SK-N-SH (cell line): ENCODE measurements around the gene FAM107B. TPM values are rescaled to one million over a fixed set of nuclear protein-coding genes. Genes with fewer than 3 reads are reported as not detected.
A peak's percentile ranks its signal among the peaks of the same experiment; 100 is the strongest.

Source experiments
- CTCF ChIA-PET: fragments of 300-600, 350-600 bp; formaldehyde crosslinking; extraction: SDS; loops from one replicate; lab custom pipeline; 2021; lab: Yijun Ruan, JAX
- POLR2A ChIA-PET: fragments of 350-600 bp; sonication (Branson Sonifier 250); formaldehyde crosslinking; extraction: SDS; loops from one replicate; lab custom pipeline; 2020; ENCODE audit warnings: antibody characterized with exemption, inconsistent platforms; lab: Yijun Ruan, JAX
- DNase-seq: peaks from one replicate; pipeline ENCODE4 v3.0.0; 2012
- H2AFZ ChIP-seq: fragments of 200-600 bp; sonication (generic); 2 replicates; pipeline ENCODE4 v1.8.1; 2016; ENCODE audit warnings: antibody characterized with exemption, mild to moderate bottlenecking, low read depth
- H3F3A ChIP-seq: fragments of 200-600 bp; sonication (generic); replicated peaks from 2 replicates; pipeline ENCODE3; 2016; ENCODE audit warnings: antibody characterized with exemption, mild to moderate bottlenecking; ENCODE audit not compliant: insufficient read depth
- H3K27ac ChIP-seq, 2 experiments: fragments of 200-500 bp in 1 of 2; fragments of 200-600 bp in 1 of 2; sonication (Bioruptor generic) in 1 of 2; sonication (generic), shearing (Covaris generic) in 1 of 2; 2 replicates each; pipeline versions ENCODE4 v1.5.1 to v1.6.1; 2014 to 2016; ENCODE audit warnings: low read depth in 2 of 2, inconsistent platforms in 1 of 2, low read length in 1 of 2, mild to moderate bottlenecking in 1 of 2, mixed read lengths in 1 of 2
- H3K27me3 ChIP-seq: fragments of 200-600 bp; sonication (generic), shearing (Covaris generic); 2 replicates; pipeline ENCODE4 v1.6.1; 2016; ENCODE audit warnings: mixed run types; ENCODE audit not compliant: insufficient read depth
- H3K36me3 ChIP-seq, 2 experiments: fragments of 200-500 bp in 1 of 2; fragments of 200-600 bp in 1 of 2; sonication (Bioruptor generic) in 1 of 2; sonication (generic) in 1 of 2; replicated peaks in 1 of 2; 2 replicates each; pipeline versions ENCODE3 to v1.5.1; 2014 to 2016; ENCODE audit warnings: low read length in 1 of 2, mild to moderate bottlenecking in 1 of 2; ENCODE audit not compliant: insufficient read depth in 2 of 2, control insufficient read depth in 1 of 2
- H3K4me1 ChIP-seq, 2 experiments: fragments of 200-500 bp in 1 of 2; fragments of 200-600 bp in 1 of 2; sonication (Bioruptor generic) in 1 of 2; sonication (generic), shearing (Covaris generic) in 1 of 2; 2 replicates each; pipeline versions ENCODE4 v1.5.1 to v1.6.1; 2014 to 2016; ENCODE audit warnings: low read depth in 1 of 2, low read length in 1 of 2, mixed run types in 1 of 2; ENCODE audit not compliant: insufficient read depth in 2 of 2, control insufficient read depth in 1 of 2
- H3K4me2 ChIP-seq: fragments of 200-600 bp; sonication (generic), shearing (Covaris generic); 2 replicates; pipeline ENCODE4 v1.6.1; 2017; ENCODE audit warnings: mixed run types
- H3K4me3 ChIP-seq, 2 experiments: fragments of 200-500 bp in 1 of 2; fragments of 200-600 bp in 1 of 2; sonication (Bioruptor generic) in 1 of 2; sonication (generic), shearing (Covaris generic) in 1 of 2; 2 replicates each; pipeline versions ENCODE4 v1.5.1 to v1.8.1; 2014 to 2016; ENCODE audit warnings: low read depth in 2 of 2, inconsistent platforms in 1 of 2, low read length in 1 of 2, mild to moderate bottlenecking in 1 of 2, mixed read lengths in 1 of 2, moderate library complexity in 1 of 2
- H3K79me2 ChIP-seq: fragments of 200-600 bp; sonication (generic); 2 replicates; pipeline ENCODE4 v1.8.1; 2017; ENCODE audit warnings: mild to moderate bottlenecking; ENCODE audit not compliant: insufficient read depth
- H3K9ac ChIP-seq: fragments of 200-600 bp; sonication (generic); 2 replicates; pipeline ENCODE4 v1.6.1; 2017; ENCODE audit warnings: mixed run types
- H3K9me2 ChIP-seq: fragments of 200-600 bp; sonication (generic); 2 replicates; pipeline ENCODE4 v1.6.1; 2017; ENCODE audit warnings: mixed run types
- H3K9me3 ChIP-seq: fragments of 200-600 bp; sonication (generic); 2 replicates; pipeline ENCODE4 v1.6.1; 2017; ENCODE audit warnings: mixed run types, mild to moderate bottlenecking, moderate library complexity
- H4K20me1 ChIP-seq: fragments of 200-600 bp; sonication (generic); 2 replicates; pipeline ENCODE4 v1.6.1; 2017; ENCODE audit warnings: mild to moderate bottlenecking, mixed run types; ENCODE audit not compliant: insufficient read depth
- EP300 ChIP-seq, 2 experiments: IDR thresholded peaks; 2 replicates each; pipeline versions ENCODE4 v1.4.0 to v1.6.1; 2012; ENCODE audit warnings: borderline replicate concordance in 1 of 2, low read depth in 1 of 2, low read length in 1 of 2
- FOXM1 ChIP-seq: IDR thresholded peaks from 2 replicates; pipeline ENCODE4 v1.4.0; 2012; ENCODE audit warnings: low read depth, mild to moderate bottlenecking
- GABPA ChIP-seq: IDR thresholded peaks from 2 replicates; pipeline ENCODE4 v1.4.0; 2012; ENCODE audit warnings: low read depth, mild to moderate bottlenecking
- GATA2 ChIP-seq: sonication (generic); formaldehyde crosslinking; IDR thresholded peaks from 2 replicates; pipeline ENCODE4 v1.5.0; 2020; ENCODE audit warnings: mild to moderate bottlenecking, missing genetic modification reagents
- NFIC ChIP-seq: IDR thresholded peaks from 2 replicates; pipeline ENCODE4 v1.4.0; 2012; ENCODE audit warnings: borderline replicate concordance
- NRF1 ChIP-seq: IDR thresholded peaks from 2 replicates; pipeline ENCODE4 v1.6.1; 2012; ENCODE audit warnings: low read depth, mild to moderate bottlenecking, low read length
- RAD21 ChIP-seq: IDR thresholded peaks from 2 replicates; pipeline ENCODE4 v1.6.1; 2012; ENCODE audit warnings: mild to moderate bottlenecking, low read length
- RCOR1 ChIP-seq: fragments of 150-350 bp; IDR thresholded peaks from 2 replicates; pipeline ENCODE4 v1.6.1; 2017; ENCODE audit warnings: antibody characterized with exemption, low read length
- RXRA ChIP-seq: IDR thresholded peaks from 2 replicates; pipeline ENCODE4 v1.4.0; 2012; ENCODE audit warnings: low read depth, mild to moderate bottlenecking, borderline replicate concordance
- SMC3 ChIP-seq: IDR thresholded peaks from 2 replicates; pipeline ENCODE4 v1.6.1; 2012; ENCODE audit warnings: low read depth, low read length, improper control_type of control experiment
- TEAD4 ChIP-seq: IDR thresholded peaks from 2 replicates; pipeline ENCODE4 v1.4.0; 2012; ENCODE audit warnings: mild to moderate bottlenecking, borderline replicate concordance; ENCODE audit not compliant: insufficient read depth
- YY1 ChIP-seq: IDR thresholded peaks from 2 replicates; pipeline ENCODE4 v1.4.0; 2012; ENCODE audit warnings: low read depth, mild to moderate bottlenecking
- WGBS: methylation state at CpG from one replicate; pipeline ENCODE4 v1.1.6; 2017; ENCODE audit warnings: low lambda C conversion rate; 5-methylcytosine and 5-hydroxymethylcytosine counted together
- polyA plus RNA-seq, 3 experiments: library from polyadenylated mRNA; depleted of rRNA; stranded (reverse); fragments of >200 nt; gene quantifications; 2 replicates each; pipeline ENCODE4 v1.2.3, GENCODE V29; 2012
- TF ChIP-seq, protein P1 (sequence below): fragments of 200-600 bp; sonication (generic); IDR thresholded peaks from 2 replicates; pipeline ENCODE4 v1.6.1; 2017; ENCODE audit warnings: antibody characterized with exemption, mild to moderate bottlenecking, moderate library complexity
- TF ChIP-seq, protein P2 (sequence below): fragments of 150-350 bp; IDR thresholded peaks from 2 replicates; pipeline ENCODE4 v1.6.1; 2017; ENCODE audit warnings: antibody characterized with exemption, low read length, low read depth, borderline replicate concordance
- TF ChIP-seq, protein P3 (sequence below): IDR thresholded peaks from 2 replicates; pipeline ENCODE4 v1.6.1; 2012; ENCODE audit warnings: mild to moderate bottlenecking, low read depth, low read length, moderate library complexity
- TF ChIP-seq, protein P4 (sequence below): fragments of 150-350 bp; IDR thresholded peaks from 2 replicates; pipeline ENCODE4 v1.6.1; 2016; ENCODE audit warnings: mild to moderate bottlenecking, low read depth, low read length

Gene FAM107B
- polyA plus RNA-seq, 1 of the 3 experiments (the other 2 are of a cell fraction) = 1.0 TPM

DNA sequence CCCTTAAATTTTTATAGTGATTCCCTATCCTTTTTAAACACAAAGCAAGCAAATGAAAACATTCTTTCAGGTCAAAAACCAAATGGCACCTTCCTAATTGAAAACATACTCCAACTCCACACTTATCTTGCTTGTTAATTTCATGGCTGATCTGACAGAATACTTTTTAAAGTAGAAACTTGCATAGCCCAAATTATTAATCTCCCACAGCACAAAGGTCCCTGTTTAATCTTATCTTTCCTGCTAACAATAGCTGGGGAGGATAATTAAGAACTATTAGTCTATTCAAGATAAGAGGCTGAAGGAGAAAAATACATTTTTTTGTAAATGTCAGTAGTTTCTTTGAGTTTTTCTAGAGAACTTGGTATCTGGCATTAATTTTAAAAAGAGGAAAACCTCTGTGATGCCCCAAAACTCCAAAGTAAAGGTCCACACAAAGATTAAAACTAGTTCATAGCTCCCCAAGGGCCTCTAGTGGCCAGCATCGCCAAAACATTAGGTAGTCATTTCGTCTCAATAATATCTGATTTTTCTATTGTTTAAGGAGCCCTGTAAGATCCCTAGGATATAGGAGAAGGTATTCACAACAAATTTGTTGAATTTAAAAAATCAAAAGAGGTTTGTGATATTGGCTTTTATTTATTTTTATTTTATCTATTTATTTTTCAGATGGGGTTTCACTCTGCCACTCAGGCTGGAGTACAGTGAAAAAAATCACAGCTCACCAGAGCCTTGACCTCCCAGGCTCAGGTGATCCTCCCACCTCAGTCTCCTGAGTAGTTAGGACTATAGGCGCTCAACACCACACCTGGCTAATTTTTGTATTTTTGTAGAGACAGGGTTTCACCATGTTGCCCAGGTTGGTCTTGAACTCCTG, 48.4 kb upstream of the FAM107B start:
- no peaks in the 10 kb centered on the region for H3K36me3 ChIP-seq
- TF ChIP-seq FOXM1 = no peak
- peak; percentile 86 for TF ChIP-seq RAD21
- no peak for TF ChIP-seq YY1
- TF ChIP-seq NFIC = no peak
- TF ChIP-seq EP300 (IDR thresholded peaks at IDR 0.05; ENCODE audit: borderline replicate concordance in 1 of 2, low read depth in 1 of 2, low read length in 1 of 2) = peak in 1 of 2 experiments; percentile 65; a peak in 1 of 4 replicates
- TF ChIP-seq RCOR1 = peak; percentile 75; the same call in 1 of the 2 replicates
- TF ChIP-seq GATA2 = peak; percentile 76
- TF ChIP-seq, protein P1, sequence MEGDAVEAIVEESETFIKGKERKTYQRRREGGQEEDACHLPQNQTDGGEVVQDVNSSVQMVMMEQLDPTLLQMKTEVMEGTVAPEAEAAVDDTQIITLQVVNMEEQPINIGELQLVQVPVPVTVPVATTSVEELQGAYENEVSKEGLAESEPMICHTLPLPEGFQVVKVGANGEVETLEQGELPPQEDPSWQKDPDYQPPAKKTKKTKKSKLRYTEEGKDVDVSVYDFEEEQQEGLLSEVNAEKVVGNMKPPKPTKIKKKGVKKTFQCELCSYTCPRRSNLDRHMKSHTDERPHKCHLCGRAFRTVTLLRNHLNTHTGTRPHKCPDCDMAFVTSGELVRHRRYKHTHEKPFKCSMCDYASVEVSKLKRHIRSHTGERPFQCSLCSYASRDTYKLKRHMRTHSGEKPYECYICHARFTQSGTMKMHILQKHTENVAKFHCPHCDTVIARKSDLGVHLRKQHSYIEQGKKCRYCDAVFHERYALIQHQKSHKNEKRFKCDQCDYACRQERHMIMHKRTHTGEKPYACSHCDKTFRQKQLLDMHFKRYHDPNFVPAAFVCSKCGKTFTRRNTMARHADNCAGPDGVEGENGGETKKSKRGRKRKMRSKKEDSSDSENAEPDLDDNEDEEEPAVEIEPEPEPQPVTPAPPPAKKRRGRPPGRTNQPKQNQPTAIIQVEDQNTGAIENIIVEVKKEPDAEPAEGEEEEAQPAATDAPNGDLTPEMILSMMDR = peak; percentile 75
- TF ChIP-seq SMC3 = peak; percentile 66
- no peaks in the 10 kb centered on the region for H4K20me1 ChIP-seq
- no peak overlapping the region for H3K4me3 ChIP-seq
- H3K4me1 ChIP-seq = peaks cover 0 to 5% of the 10 kb centered on the region in 2 experiments; a peak in 1 of 4 replicates
- H3K27me3 ChIP-seq = no peaks in the 10 kb centered on the region; the same call in 1 of the 2 replicates
- no peak overlapping the region for H3K9ac ChIP-seq
- H3K79me2 ChIP-seq = no peaks in the 10 kb centered on the region
- H3K9me2 ChIP-seq = no peaks in the 10 kb centered on the region
- WGBS = 17% methylated on average over 3 of the region's 3 CpGs
- ChIA-PET CTCF (interaction anchor here (0.6 to 4.5 kb wide), 26 partner anchors 13 to 342 kb away, joined by 3 to 54 read pairs (median 4); partner anchors contain the start of genes CDNF, HSPA14 and MSANTD7), POLR2A (interaction anchor here (0.9 kb wide), 1 partner anchor 219 kb away, joined by 3 read pairs; no protein-coding TSS in a partner anchor)
- no peak overlapping the region for H3K4me2 ChIP-seq
- no peaks in the 10 kb centered on the region for H3K9me3 ChIP-seq
- H2AFZ ChIP-seq = no peak overlapping the region
- peak; percentile 62 for DNase-seq
- H3K27ac ChIP-seq = peak overlapping the region in 1 of 2 experiments; percentile 19; a peak in 1 of 4 replicates
- H3F3A ChIP-seq = no peaks in the 10 kb centered on the region

DNA sequence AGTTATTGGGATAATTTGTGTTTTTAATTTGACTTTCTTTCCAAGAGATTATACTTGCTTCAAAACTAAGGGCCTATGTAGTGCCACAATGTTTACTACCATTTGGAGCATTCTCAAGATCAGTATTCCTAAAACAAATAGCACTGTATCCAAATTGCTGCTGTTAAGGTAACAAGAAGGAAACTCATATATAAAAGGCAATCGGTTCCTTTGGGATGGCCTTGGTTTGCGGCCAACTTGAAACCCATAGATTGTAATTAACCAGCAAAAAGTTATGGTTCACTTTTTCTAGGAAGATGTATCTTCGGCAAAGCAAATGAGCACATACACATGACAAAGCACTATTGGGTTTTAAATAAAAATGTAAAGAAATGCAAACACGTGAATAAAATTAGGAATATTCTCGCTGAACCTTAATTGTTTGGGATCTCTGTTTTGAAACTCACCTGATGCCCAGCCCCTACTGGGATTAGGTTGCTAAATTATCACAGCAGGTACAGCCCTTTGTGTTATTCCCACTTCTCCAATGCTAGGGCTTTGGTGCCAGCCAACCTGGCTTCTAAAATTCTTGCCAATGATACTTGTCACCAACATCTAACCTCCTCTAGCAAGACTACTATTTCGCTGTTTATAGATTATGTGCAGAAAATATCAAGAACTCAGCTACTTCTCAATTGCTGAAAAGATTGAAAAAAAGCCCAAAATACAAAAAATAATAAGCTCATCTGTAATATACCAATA, 47.1 kb upstream of the FAM107B start:
- WGBS = 81% methylated on average over 6 of the region's 6 CpGs
- Histone ChIP-seq H3K4me2 (no peak overlapping the region), H3K9ac (no peak overlapping the region), H2AFZ (no peak overlapping the region), H4K20me1 (no peaks in the 10 kb centered on the region), H3K79me2 (no peaks in the 10 kb centered on the region), H3K9me2 (no peaks in the 10 kb centered on the region), H3F3A (no peaks in the 10 kb centered on the region), H3K9me3 (no peaks in the 10 kb centered on the region), H3K36me3 (no peaks in the 10 kb centered on the region), H3K27me3 (no peaks in the 10 kb centered on the region; the same call in 1 of the 2 replicates), H3K4me1 (peaks cover 0 to 5% of the 10 kb centered on the region in 2 experiments; a peak in 1 of 4 replicates), H3K27ac (no peak overlapping the region), H3K4me3 (no peak overlapping the region)
- CTCF ChIA-PET = interaction anchor here (1.5 to 4.5 kb wide), 9 partner anchors 12 to 318 kb away, joined by 4 to 54 read pairs (median 6); no protein-coding TSS in a partner anchor
- POLR2A ChIA-PET = interaction anchor here (0.9 kb wide), 1 partner anchor 218 kb away, joined by 3 read pairs; no protein-coding TSS in a partner anchor
- no peak for DNase-seq
- no peak for TF ChIP-seq NFIC
- TF ChIP-seq, protein P2, sequence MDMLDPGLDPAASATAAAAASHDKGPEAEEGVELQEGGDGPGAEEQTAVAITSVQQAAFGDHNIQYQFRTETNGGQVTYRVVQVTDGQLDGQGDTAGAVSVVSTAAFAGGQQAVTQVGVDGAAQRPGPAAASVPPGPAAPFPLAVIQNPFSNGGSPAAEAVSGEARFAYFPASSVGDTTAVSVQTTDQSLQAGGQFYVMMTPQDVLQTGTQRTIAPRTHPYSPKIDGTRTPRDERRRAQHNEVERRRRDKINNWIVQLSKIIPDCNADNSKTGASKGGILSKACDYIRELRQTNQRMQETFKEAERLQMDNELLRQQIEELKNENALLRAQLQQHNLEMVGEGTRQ = no peak
- TF ChIP-seq, protein P3, sequence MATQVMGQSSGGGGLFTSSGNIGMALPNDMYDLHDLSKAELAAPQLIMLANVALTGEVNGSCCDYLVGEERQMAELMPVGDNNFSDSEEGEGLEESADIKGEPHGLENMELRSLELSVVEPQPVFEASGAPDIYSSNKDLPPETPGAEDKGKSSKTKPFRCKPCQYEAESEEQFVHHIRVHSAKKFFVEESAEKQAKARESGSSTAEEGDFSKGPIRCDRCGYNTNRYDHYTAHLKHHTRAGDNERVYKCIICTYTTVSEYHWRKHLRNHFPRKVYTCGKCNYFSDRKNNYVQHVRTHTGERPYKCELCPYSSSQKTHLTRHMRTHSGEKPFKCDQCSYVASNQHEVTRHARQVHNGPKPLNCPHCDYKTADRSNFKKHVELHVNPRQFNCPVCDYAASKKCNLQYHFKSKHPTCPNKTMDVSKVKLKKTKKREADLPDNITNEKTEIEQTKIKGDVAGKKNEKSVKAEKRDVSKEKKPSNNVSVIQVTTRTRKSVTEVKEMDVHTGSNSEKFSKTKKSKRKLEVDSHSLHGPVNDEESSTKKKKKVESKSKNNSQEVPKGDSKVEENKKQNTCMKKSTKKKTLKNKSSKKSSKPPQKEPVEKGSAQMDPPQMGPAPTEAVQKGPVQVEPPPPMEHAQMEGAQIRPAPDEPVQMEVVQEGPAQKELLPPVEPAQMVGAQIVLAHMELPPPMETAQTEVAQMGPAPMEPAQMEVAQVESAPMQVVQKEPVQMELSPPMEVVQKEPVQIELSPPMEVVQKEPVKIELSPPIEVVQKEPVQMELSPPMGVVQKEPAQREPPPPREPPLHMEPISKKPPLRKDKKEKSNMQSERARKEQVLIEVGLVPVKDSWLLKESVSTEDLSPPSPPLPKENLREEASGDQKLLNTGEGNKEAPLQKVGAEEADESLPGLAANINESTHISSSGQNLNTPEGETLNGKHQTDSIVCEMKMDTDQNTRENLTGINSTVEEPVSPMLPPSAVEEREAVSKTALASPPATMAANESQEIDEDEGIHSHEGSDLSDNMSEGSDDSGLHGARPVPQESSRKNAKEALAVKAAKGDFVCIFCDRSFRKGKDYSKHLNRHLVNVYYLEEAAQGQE = no peak
- no peak for TF ChIP-seq GABPA
- TF ChIP-seq NRF1 = no peak
- TF ChIP-seq TEAD4 = no peak
- TF ChIP-seq RXRA = no peak
- TF ChIP-seq, protein P4, sequence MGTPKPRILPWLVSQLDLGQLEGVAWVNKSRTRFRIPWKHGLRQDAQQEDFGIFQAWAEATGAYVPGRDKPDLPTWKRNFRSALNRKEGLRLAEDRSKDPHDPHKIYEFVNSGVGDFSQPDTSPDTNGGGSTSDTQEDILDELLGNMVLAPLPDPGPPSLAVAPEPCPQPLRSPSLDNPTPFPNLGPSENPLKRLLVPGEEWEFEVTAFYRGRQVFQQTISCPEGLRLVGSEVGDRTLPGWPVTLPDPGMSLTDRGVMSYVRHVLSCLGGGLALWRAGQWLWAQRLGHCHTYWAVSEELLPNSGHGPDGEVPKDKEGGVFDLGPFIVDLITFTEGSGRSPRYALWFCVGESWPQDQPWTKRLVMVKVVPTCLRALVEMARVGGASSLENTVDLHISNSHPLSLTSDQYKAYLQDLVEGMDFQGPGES = no peak
- TF ChIP-seq FOXM1 = no peak
